ENCODE measurements around the gene GPR183. TPM values are rescaled to one million over a fixed set of nuclear protein-coding genes. Genes with fewer than 3 reads are reported as not detected.

Gene GPR183
- total RNA-seq, 4 donors from 2014 or later, result 17.2 to 73.5 (median 42.7) TPM

DNA sequence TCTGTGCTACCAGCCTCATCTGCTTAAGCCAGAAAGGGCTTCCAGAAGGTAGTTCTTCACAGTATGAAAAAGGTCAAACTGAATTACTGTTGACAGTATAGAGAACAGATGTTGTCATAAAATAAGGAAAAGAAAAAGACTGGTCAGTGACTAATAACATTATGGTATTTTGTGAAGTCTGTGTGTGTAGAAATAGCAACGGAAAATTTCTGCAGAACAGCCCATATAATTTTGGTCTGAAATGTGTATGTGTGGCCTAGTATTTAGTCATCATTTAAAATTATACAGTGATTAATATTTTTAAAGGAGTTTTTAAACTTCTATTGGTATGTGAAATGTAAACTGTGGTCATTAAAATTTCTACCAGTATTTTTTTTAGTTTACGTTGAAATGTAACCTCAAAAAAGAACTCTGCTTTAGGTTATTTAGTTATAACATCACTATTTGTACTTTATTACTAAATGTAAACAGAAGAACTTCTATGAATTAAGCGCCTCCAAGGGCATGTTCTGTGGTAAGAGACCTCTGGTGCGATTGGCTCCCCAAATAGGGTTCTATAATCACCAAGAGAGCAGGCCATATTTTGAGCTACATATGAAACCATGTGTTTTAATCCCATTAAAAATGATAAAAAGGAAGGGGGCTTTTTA lies 3.3 kb upstream of the GPR183 start:
- no peak for DNase-seq (ENCODE audit: low spot score)
- TF ChIP-seq, protein P1, sequence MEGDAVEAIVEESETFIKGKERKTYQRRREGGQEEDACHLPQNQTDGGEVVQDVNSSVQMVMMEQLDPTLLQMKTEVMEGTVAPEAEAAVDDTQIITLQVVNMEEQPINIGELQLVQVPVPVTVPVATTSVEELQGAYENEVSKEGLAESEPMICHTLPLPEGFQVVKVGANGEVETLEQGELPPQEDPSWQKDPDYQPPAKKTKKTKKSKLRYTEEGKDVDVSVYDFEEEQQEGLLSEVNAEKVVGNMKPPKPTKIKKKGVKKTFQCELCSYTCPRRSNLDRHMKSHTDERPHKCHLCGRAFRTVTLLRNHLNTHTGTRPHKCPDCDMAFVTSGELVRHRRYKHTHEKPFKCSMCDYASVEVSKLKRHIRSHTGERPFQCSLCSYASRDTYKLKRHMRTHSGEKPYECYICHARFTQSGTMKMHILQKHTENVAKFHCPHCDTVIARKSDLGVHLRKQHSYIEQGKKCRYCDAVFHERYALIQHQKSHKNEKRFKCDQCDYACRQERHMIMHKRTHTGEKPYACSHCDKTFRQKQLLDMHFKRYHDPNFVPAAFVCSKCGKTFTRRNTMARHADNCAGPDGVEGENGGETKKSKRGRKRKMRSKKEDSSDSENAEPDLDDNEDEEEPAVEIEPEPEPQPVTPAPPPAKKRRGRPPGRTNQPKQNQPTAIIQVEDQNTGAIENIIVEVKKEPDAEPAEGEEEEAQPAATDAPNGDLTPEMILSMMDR (IDR thresholded peaks at IDR 0.05), result no peak
- peak; percentile 37 for ATAC-seq (ENCODE audit: low FRiP score)

DNA sequence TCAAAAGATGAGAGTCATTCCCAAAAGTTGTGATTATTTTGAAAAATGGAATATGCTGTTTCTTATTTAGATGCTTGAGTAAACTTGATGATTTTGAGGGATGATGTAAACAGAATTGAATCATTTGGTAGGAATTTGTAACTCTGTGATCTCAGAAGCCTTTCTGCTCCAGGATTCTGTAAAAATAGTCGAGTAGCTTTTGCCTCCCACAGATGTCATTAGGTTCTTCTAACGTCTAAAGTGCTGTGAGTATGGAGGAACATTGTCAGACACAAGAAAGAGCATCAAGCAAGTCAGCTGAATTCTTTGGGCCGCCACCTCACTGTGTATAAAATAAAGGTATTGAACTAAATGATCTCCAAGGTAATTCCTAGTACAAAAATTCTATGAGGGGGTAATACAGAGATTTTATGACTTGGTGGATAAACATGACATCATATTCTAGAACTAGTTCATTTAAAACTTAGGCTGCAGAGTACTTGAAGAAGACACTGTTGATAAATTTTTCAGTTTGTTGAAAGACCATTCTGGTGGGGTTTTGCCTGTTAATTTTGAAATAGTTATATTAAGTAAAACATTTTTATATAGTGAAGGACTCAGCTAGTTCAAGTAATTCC lies 1.4 kb upstream of the GPR183 start:
- TF ChIP-seq, protein P1 (IDR thresholded peaks at IDR 0.05), result no peak
- ATAC-seq (ENCODE audit: low FRiP score) (no peak), DNase-seq (ENCODE audit: low spot score) (no peak)

DNA sequence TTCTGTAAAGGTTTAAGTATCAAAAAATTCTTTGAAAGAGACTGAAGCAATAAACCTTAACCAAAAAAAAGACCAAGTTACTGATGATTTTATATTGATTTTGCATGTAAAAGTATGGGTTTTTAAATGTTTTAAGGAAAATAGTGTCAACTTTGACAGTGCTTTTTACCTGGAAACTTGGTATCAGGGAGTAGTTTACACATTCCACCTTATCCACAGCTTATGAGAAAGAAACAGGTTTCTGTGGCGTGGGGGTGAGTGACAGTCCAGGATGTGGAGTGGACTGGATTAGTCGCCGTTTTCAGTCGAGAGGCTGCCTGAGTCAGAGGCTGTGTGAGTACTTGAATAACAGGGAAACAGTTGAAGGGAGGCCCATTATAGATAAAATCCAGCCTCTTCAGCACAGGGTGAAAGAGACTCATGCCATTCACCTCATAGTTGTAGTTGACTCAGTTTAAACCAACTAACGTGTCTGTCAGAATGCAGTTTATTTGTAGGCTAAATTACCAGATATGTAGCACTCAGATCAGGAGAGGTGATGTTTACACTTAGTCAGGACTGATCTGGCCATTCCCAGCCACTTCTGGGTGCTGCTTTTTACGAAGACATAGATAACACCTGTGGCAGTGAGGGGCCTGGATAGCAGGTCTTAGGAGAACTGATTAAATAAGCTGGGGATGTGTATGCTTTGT lies 595 bp upstream of the GPR183 start:
- DNase-seq (ENCODE audit: low spot score) (no peak), ATAC-seq (ENCODE audit: low FRiP score) (no peak)
- TF ChIP-seq, protein P1 (IDR thresholded peaks at IDR 0.05), result no peak

DNA sequence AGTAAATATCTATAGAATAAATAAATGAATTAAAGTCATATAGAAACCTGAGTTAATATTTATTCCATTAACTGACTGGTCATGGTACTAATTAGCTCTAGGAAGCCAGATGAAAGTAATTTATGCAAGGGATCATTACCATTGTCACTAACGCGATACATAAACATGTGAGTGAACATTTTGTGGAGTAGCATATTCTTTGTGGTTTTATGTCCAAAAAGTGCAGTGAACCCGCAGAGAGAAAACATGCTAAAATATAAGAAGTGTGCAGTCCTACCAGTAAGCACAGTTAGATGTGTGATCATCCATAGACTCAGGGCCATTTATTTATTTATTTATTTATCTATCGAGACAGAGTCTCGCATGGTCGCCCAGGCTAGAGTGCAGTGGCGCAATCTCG lies 1.6 kb downstream of the GPR183 start:
- TF ChIP-seq, protein P1 (IDR thresholded peaks at IDR 0.05), result no peak
- DNase-seq (ENCODE audit: low spot score), result no peak
- ATAC-seq (ENCODE audit: low FRiP score), result no peak

DNA sequence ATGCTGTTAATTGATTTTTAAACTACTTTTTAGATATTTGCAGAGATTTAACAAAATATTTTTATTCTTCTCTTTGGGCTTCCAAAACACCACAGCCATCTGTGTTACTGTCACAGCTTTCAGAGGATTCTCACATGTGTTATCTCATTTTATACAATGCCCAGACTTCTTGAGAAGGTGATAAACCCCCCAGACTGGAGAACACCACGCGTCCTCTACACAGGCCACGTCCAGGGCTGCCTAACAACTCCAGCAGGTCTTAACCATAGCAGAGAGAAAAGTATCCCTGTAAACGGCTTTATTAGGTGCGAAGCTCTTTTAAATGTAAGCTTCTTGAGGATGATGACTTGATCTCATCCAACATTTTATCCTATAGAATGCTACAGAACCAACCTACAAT lies 2.0 kb downstream of the GPR183 start:
- TF ChIP-seq, protein P1 (IDR thresholded peaks at IDR 0.05), result no peak
- ATAC-seq (ENCODE audit: low FRiP score) (no peak), DNase-seq (ENCODE audit: low spot score) (no peak)

DNA sequence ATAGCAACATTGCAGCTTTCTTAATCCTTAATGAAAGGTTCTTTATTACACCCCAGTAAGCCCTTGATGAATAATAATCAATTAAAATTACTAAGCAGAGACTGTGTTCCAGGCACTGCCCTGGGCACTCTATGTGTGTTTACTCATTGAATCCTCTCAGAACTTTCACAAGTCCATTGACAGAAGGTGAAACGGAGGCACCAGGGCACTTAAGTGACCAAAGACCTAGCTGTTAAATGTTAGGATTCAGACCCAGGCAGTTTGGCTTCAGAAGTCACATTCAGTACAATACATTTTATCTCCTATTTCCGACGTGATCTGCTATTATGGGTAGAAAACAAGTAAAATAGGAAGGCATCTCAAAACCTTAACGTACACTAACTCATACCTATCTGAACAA lies 2.7 kb downstream of the GPR183 start:
- DNase-seq (ENCODE audit: low spot score), result no peak

More for the DNA sequence above, 2.7 kb downstream of the GPR183 start:
- no peak for ATAC-seq (ENCODE audit: low FRiP score)
- TF ChIP-seq, protein P1 (IDR thresholded peaks at IDR 0.05), result no peak
